ENCODE results near the gene CNTLN.
"Not testable (repeated sequence)": the region's sequence is repeated elsewhere in the genome, so short reads cannot be mapped to it uniquely, and the experiment has no call there.

The CNTLN gene

GRCh38 chr9:17436854-17437253 lies 302.0 kb downstream of the CNTLN start:
- TF ChIP-seq CTCF (conservative IDR thresholded peaks at IDR 0.05; ENCODE audit: low read depth, low read length) = no peak
- no peak overlapping the region for H3K4me3 ChIP-seq (ENCODE audit: low read depth, low read length)
- no peak for DNase-seq (ENCODE audit: low read depth)

DNA sequence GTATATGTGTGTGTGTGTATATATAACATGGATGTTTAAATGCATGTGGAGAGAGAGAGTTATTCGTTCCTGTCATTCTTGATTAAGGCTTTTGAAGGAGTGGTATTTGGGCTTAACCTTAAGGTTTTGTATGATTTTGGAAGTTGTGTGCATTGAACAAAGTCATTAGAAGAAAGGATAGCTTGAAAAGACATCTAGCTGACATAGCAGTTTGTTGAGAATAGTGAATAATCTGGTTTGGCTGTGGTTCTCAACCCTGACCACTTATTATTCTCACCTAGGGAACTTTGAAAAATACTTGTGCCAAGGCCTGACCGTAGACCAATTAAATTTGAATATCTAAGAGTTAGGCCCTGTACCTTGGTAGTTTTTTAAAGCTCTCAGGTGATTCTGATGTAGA lies 303.0 kb downstream of the CNTLN start:
- DNase-seq (ENCODE audit: low read depth) = no peak
- TF ChIP-seq CTCF (conservative IDR thresholded peaks at IDR 0.05; ENCODE audit: low read depth, low read length) = no peak
- no peak overlapping the region for H3K4me3 ChIP-seq (ENCODE audit: low read depth, low read length)

DNA sequence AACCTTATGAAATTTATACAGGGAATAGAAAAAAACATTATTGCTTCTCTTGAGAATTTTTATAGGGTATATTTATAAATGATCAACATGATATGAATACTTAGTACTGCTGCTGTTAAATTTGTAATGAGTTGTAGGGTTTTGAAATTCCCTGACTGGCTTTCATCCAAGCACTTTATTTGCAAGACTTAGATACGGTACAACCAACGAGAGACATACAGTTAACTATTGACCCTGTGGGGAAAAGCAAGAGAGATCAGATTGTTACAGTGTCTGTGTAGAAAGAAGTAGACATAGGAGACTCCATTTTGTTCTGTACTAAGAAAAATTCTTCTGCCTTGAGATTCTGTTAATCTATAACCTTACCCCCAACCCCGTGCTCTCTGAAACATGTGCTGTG lies 310.3 kb downstream of the CNTLN start:
- not testable (repeated sequence) for DNase-seq (ENCODE audit: low read depth); H3K4me3 ChIP-seq (ENCODE audit: low read depth, low read length)

DNA sequence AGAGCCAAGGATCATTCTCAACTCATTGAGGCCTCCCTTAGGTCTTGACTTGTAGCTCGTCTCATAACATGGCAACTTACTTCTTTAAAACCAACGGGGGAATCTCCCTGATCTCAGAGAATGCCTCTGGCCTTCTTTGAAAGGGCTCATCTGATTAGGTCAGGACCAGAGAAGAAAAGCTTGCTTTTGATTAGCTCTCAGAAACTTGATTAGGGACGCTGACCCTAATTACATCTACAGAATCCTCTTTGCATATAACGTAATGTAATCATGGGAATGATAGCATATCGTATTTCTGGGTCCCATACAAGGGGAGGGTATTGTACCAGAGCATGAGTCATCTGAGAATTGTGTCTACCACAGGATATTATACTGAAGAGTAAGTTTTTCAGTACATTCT lies 318.9 kb downstream of the CNTLN start:
- no peak for TF ChIP-seq CTCF (conservative IDR thresholded peaks at IDR 0.05; ENCODE audit: low read depth, low read length)
- DNase-seq (ENCODE audit: low read depth) = no peak
- no peak overlapping the region for H3K4me3 ChIP-seq (ENCODE audit: low read depth, low read length)

- peak; percentile 83 for DNase-seq (ENCODE audit: low read depth)
- H3K4me3 ChIP-seq (ENCODE audit: low read depth, low read length) = no peak overlapping the region
- TF ChIP-seq CTCF (conservative IDR thresholded peaks at IDR 0.05; ENCODE audit: low read depth, low read length) = peak; percentile 68
These were observed 328.1 kb downstream of the CNTLN start for GRCh38 chr9:17462869-17463464.

- TF ChIP-seq CTCF (conservative IDR thresholded peaks at IDR 0.05; ENCODE audit: low read depth, low read length) = no peak
- DNase-seq (ENCODE audit: low read depth) = no peak
These were observed 335.4 kb downstream of the CNTLN start for GRCh38 chr9:17470036-17470813.

GRCh38 chr9:17472126-17472525 lies 337.3 kb downstream of the CNTLN start:
- no peak for DNase-seq (ENCODE audit: low read depth)
- H3K4me3 ChIP-seq (ENCODE audit: low read depth, low read length) = no peak overlapping the region
- no peak for TF ChIP-seq CTCF (conservative IDR thresholded peaks at IDR 0.05; ENCODE audit: low read depth, low read length)

More at GRCh38 chr9:17470036-17470813, 335.4 kb downstream of the CNTLN start:
- H3K4me3 ChIP-seq (ENCODE audit: low read depth, low read length) = no peak overlapping the region

All from choroid plexus epithelial cell (primary cell).